HCT116 (cell line): Measurements from ENCODE around the gene TIMP1.

Source experiments
- CEBPB ChIP-seq: IDR thresholded peaks from 2 replicates; pipeline ENCODE4 v1.6.1; 2012; ENCODE audit warnings: low read depth
- CTCF ChIP-seq, 3 experiments: fragments of 200-600 bp in 1 of 3; sonication (generic) in 1 of 3; IDR thresholded peaks in 2 of 3; conservative IDR thresholded peaks in 1 of 3; 2 replicates each; pipeline ENCODE4 v1.5.1; 2012 to 2017; ENCODE audit warnings: low read depth in 2 of 3, low read length in 2 of 3, antibody characterized with exemption in 1 of 3, borderline replicate concordance in 1 of 3, control low read depth in 1 of 3, mild to moderate bottlenecking in 1 of 3, mixed read lengths in 1 of 3, mixed run types in 1 of 3, moderate library complexity in 1 of 3; ENCODE audit not compliant: insufficient read depth in 1 of 3
- EGR1 ChIP-seq: IDR thresholded peaks from 2 replicates; pipeline ENCODE4 v1.6.1; 2012; ENCODE audit warnings: low read depth
- EZH2 ChIP-seq: fragments of 200-600 bp; sonication (generic); IDR thresholded peaks from 2 replicates; pipeline ENCODE4 v1.6.1; 2017; ENCODE audit warnings: antibody characterized with exemption, mixed run types
- EZH2phosphoT487 ChIP-seq: fragments of 200-600 bp; IDR thresholded peaks from 2 replicates; pipeline ENCODE4 v1.6.1; 2018; ENCODE audit warnings: antibody characterized with exemption, borderline replicate concordance
- MAX ChIP-seq: IDR thresholded peaks from 2 replicates; pipeline ENCODE4 v1.6.1; 2012
- POLR2A ChIP-seq: IDR thresholded peaks from 2 replicates; pipeline ENCODE4 v1.7.0; 2011; ENCODE audit warnings: borderline replicate concordance; ENCODE audit not compliant: insufficient read depth, insufficient read length; ENCODE audit errors: extremely low read depth
- POLR2AphosphoS5 ChIP-seq: IDR thresholded peaks from 2 replicates; pipeline ENCODE4 v1.6.1; 2011; ENCODE audit warnings: mild to moderate bottlenecking, low read depth, low read length, moderate library complexity
- RAD21 ChIP-seq: IDR thresholded peaks from 2 replicates; pipeline ENCODE4 v1.6.1; 2012; ENCODE audit warnings: low read depth, mild to moderate bottlenecking
- REST ChIP-seq: IDR thresholded peaks from 2 replicates; pipeline ENCODE4 v1.6.1; 2012; ENCODE audit warnings: low read depth
- SP1 ChIP-seq: IDR thresholded peaks from 2 replicates; pipeline ENCODE4 v1.6.1; 2012; ENCODE audit warnings: low read depth
- ZNF274 ChIP-seq: fragments of 200-500 bp; sonication (Bioruptor generic); IDR thresholded peaks from 2 replicates; pipeline ENCODE4 v1.6.1; 2014; ENCODE audit warnings: mild to moderate bottlenecking, low read depth, low read length, inconsistent platforms

- TF ChIP-seq POLR2A, result no peak
- no peak for TF ChIP-seq CEBPB
- TF ChIP-seq EZH2, result no peak
- no peak for TF ChIP-seq POLR2AphosphoS5
- no peak for TF ChIP-seq RAD21
- TF ChIP-seq CTCF (IDR thresholded peaks at IDR 0.05 in 2 of 3, conservative IDR thresholded peaks at IDR 0.05 in 1 of 3; ENCODE audit: borderline replicate concordance in 1 of 3, insufficient read depth in 1 of 3, low read depth in 2 of 3, low read length in 2 of 3), result no peak
- no peak for TF ChIP-seq EZH2phosphoT487
- no peak for TF ChIP-seq REST
- TF ChIP-seq MAX, result no peak
- no peak for TF ChIP-seq SP1
- TF ChIP-seq ZNF274, result no peak
- no peak for TF ChIP-seq EGR1
Measured at GRCh38 chrX:47590984-47591383, 8.7 kb downstream of the TIMP1 start.
